ENCODE measurements around the gene SYT17.

GRCh38 chr16:19179546-19180490 is 11.8 kb downstream of the SYT17 start:
- TF ChIP-seq E2F8 (IDR thresholded peaks at IDR 0.05; ENCODE audit: low read depth, partially characterized antibody), result no peak
- peak; percentile 61 to 75 (median 68) for TF ChIP-seq CTCF (IDR thresholded peaks at IDR 0.05 in 2 of 3, conservative IDR thresholded peaks at IDR 0.05 in 1 of 3; ENCODE audit: control insufficient read depth in 2 of 3, extremely low read depth in 1 of 3, insufficient read depth in 1 of 3, low read depth in 3 of 3, low read length in 3 of 3)
- TF ChIP-seq BCL3 (IDR thresholded peaks at IDR 0.05; ENCODE audit: borderline replicate concordance, insufficient read depth, low read depth, low read length, poor library complexity, severe bottlenecking), result no peak
- no peak for TF ChIP-seq ESRRA (IDR thresholded peaks at IDR 0.05; ENCODE audit: low read length)
- no peak for TF ChIP-seq ASH2L (IDR thresholded peaks at IDR 0.05; ENCODE audit: borderline replicate concordance, low read depth)
- no peak for TF ChIP-seq TAF1 (IDR thresholded peaks at IDR 0.05; ENCODE audit: borderline replicate concordance, low read depth, low read length)
- TF ChIP-seq EZH2 (IDR thresholded peaks at IDR 0.05; ENCODE audit: borderline replicate concordance, control insufficient read depth, low read depth, low read length), result no peak
- TF ChIP-seq NFIC (IDR thresholded peaks at IDR 0.05; ENCODE audit: low read depth, low read length), result no peak

All from GM12878 (cell line).